SK-N-MC (cell line): ENCODE data around the gene DNAJB1.
A peak's percentile ranks its signal among the peaks of the same experiment; 100 is the strongest.

ENCODE experiments used
- DNase-seq: peaks from one replicate; pipeline ENCODE4 v3.0.0-alpha.2; 2011; ENCODE audit warnings: low read depth, low spot score
- H3K27ac ChIP-seq: fragments of 200-600 bp; sonication (generic); 2 replicates; pipeline ENCODE4 v1.5.1; 2016; ENCODE audit warnings: mixed run types
- H3K36me3 ChIP-seq: fragments of 200-600 bp; sonication (generic); 2 replicates; pipeline ENCODE4 v1.6.1; 2017; ENCODE audit warnings: antibody characterized with exemption, low read length, mixed read lengths; ENCODE audit not compliant: insufficient read depth
- H3K4me3 ChIP-seq: fragments of 200-600 bp; sonication (generic); 2 replicates; pipeline ENCODE4 v1.5.1; 2016
- H3K9ac ChIP-seq: fragments of 200-600 bp; sonication (generic); 2 replicates; pipeline ENCODE4 v1.8.0; 2017; ENCODE audit warnings: mixed run types, mixed read lengths; ENCODE audit not compliant: insufficient read length
- H3K9me3 ChIP-seq: fragments of 200-600 bp; sonication (generic); 2 replicates; pipeline ENCODE4 v1.6.1; 2017; ENCODE audit warnings: low read depth, mild to moderate bottlenecking, antibody characterized with exemption, low read length, moderate library complexity, mixed read lengths
- EZH2 ChIP-seq: fragments of 200-600 bp; sonication (generic); IDR thresholded peaks from one replicate; pipeline ENCODE4 v1.6.1; 2017; ENCODE audit warnings: antibody characterized with exemption
- FOXP2 ChIP-seq: optimal IDR thresholded peaks from 2 replicates; pipeline ENCODE3; 2011; ENCODE audit warnings: mild to moderate bottlenecking, moderate library complexity; ENCODE audit not compliant: insufficient read depth; ENCODE audit errors: extremely low read length, control extremely low read depth
- POLR2AphosphoS5 ChIP-seq: IDR thresholded peaks from 2 replicates; pipeline ENCODE4 v1.6.1; 2012; ENCODE audit warnings: mild to moderate bottlenecking, low read depth, low read length, borderline replicate concordance

The DNAJB1 gene

DNA sequence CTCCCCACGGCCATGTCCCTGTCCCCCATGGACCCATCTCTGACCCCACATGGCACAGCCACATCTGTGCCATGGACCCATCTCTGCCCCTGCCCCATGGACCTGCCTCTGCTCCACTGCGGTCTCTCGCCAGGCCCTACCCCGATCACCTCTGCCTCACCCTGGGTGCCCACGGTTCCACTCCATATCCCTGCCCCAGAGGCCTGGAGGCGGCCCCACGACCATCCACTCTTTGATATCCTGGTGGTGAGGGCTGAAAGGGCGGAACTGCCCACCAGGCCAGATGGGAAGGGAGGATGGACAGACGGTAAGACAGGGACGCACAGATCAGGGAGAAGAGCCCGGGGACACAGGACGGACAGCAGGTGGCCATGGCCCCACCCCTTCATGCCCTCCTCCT, 43.4 kb downstream of the DNAJB1 start:
- Histone ChIP-seq H3K9me3 (no peaks in the 10 kb centered on the region), H3K4me3 (peak overlapping the region; percentile 52; the same call in 1 of the 2 replicates), H3K27ac (no peak overlapping the region), H3K9ac (no peak overlapping the region), H3K36me3 (peaks cover 8% of the 10 kb centered on the region)
- no peak for DNase-seq
- no peak for TF ChIP-seq EZH2
- no peak for TF ChIP-seq FOXP2
- TF ChIP-seq POLR2AphosphoS5 = no peak

DNA sequence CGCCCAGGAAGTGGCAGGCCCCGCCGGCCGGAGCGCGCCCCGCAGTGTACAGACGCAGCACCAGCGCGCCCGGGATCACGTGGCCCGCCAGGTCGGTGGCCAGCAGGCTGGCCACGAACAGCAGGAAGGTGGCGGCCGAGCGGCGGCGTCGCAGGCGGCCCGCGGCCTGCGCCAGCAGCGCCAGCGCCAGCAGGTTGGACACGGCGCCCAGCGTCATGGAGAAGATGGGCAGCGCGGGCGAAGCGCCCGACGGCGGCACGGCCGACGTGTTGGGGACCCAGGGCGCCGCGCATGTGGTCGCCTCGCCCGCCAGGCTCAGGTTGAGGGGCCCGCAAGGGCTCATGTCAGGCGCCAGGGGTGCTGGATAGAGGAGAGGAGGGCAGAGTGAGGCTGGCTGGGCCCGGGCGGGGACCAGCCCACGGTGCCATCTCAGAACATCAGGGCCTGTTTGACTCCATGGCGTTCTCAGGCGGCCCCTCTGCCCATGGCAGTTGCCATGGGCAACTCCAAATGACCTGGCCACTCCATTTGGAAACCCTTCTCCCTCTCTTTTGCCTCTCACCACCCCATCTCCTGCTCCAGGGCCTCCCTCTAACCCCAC, 44.1 kb downstream of the DNAJB1 start:
- TF ChIP-seq FOXP2 = no peak
- TF ChIP-seq EZH2 = no peak
- no peak overlapping the region for H3K4me3 ChIP-seq
- DNase-seq = no peak

DNA sequence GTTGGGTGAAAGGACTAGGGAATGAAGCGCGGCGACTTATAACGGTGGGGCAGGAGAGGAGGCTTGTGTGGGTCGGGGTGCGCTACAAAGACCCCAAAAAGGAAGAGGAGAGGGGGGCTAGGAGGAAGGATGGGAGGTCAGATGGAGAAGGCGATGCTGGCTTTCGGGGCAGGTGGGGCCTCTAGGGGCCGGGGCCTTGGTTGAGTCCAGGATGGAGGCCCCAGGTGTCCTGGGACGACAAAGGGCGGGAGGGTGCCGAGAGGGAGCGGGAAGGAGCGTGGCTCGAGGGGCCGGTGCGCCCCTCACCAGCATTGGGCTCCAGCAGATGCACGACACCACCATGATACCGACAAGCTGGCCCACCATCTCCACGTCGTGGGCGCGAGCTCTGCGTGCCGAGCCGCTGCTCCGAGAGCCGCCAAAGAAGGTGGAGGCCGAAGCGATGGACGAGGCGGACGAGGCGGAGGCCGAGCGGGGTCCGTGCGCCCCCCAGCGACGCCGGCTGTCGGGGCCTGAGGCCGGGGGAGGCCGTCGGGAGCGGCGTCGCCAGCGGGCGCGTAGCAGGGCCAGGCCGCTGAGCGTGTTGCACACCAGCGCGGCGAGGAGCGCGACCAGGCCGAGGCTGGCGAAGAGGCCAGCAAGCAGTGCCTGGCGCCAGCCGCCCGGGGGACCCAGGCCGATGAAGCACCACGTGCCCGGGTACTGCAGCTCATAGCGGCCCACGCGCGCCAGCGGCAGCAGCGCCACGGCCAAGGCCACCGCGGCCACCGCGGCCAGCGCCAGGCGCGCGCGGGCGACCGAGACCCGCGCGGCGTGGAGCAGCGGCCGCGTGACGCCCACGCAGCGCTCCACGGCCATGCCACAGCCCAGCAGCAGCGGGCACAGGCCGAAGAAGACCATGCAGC, 44.9 kb downstream of the DNAJB1 start:
- TF ChIP-seq EZH2 (no peak), FOXP2 (no peak), POLR2AphosphoS5 (no peak)
- no peak overlapping the region for H3K9ac ChIP-seq
- H3K36me3 ChIP-seq = peaks cover 3% of the 10 kb centered on the region
- H3K4me3 ChIP-seq = no peak overlapping the region
- no peak for DNase-seq
- no peaks in the 10 kb centered on the region for H3K9me3 ChIP-seq
- H3K27ac ChIP-seq = no peak overlapping the region

More for the DNA sequence above, 44.1 kb downstream of the DNAJB1 start:
- Histone ChIP-seq H3K27ac (no peak overlapping the region), H3K9me3 (no peaks in the 10 kb centered on the region), H3K9ac (no peak overlapping the region), H3K36me3 (peaks cover 8% of the 10 kb centered on the region)

DNA sequence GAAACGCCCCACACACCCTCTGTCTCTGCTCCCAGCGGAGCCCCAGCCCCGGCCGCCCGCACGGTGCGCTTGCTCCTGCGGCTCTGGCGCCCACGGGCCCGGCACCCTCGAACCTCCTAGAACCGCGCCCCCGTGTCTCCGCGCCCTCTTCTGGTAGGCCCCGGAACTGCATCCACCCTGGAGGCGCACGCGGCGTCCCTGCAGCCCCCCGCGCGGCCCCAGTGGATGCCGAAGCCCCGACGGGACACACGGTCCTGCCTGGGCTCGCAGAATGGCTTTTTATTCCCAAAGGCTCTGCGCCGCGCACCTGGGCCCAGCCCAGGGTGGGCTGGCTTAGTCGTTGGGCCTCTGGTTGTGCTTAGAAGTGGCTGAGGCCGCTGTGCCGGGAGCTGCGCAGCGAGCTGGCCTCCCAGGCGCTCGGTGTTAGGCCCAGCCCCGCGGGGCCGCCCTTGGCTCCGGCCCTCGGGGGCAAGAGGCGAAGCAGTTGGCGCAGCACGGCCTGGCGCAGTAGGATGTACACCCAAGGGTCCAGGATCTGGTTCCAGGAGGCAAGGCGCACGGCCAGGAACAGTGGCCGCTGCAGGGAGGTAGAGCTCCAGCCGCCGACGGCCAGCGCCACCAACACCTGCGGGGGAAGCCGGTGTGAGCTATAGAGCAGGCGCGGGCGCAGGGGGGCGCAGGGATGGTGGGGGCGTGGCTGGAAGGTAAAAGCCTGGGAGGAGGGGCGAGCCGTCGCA, 45.8 kb downstream of the DNAJB1 start:
- Histone ChIP-seq H3K4me3 (peak overlapping the region; percentile 55; the same call in 1 of the 2 replicates), H3K9ac (no peak overlapping the region), H3K27ac (no peak overlapping the region), H3K36me3 (no peaks in the 10 kb centered on the region; the same call in 1 of the 2 replicates), H3K9me3 (no peaks in the 10 kb centered on the region)
- TF ChIP-seq EZH2 (no peak), FOXP2 (no peak), POLR2AphosphoS5 (peak; percentile 53; the same call in 1 of the 2 replicates)
- DNase-seq = no peak

DNA sequence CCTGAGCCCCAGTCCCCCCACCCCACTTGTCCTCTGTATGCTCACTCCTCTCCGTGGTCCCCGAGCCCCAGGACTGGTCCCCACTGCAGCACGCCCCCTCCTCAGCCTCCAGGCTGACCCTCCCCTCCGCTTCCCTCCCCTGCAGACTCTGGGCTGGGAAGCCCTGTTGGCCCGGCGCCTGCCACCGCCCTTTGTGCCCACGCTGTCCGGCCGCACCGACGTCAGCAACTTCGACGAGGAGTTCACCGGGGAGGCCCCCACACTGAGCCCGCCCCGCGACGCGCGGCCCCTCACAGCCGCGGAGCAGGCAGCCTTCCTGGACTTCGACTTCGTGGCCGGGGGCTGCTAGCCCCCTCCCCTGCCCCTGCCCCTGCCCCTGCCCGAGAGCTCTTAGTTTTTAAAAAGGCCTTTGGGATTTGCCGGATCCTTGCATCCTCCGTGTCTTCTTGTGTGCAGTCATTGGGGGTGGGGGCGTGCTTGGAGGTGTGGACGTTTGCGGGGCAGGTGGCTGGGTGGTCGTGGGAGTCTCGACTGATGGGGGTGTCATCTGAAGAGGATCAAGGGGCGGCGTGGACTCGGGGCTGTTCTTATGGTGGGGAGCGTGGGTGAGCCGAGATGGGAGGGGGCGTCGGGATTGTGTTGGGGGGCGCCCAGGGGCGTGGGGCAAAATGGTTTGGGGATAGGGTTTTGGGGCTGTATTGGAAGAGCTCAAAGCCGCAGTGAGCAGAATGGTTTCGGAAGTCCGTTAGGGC, 46.6 kb downstream of the DNAJB1 start:
- H3K4me3 ChIP-seq = no peak overlapping the region
- H3K9me3 ChIP-seq = no peaks in the 10 kb centered on the region
- no peak overlapping the region for H3K9ac ChIP-seq
- no peak for DNase-seq
- no peak overlapping the region for H3K27ac ChIP-seq
- H3K36me3 ChIP-seq = no peaks in the 10 kb centered on the region; the same call in 1 of the 2 replicates
- no peak for TF ChIP-seq EZH2
- TF ChIP-seq POLR2AphosphoS5 = no peak
- no peak for TF ChIP-seq FOXP2

DNA sequence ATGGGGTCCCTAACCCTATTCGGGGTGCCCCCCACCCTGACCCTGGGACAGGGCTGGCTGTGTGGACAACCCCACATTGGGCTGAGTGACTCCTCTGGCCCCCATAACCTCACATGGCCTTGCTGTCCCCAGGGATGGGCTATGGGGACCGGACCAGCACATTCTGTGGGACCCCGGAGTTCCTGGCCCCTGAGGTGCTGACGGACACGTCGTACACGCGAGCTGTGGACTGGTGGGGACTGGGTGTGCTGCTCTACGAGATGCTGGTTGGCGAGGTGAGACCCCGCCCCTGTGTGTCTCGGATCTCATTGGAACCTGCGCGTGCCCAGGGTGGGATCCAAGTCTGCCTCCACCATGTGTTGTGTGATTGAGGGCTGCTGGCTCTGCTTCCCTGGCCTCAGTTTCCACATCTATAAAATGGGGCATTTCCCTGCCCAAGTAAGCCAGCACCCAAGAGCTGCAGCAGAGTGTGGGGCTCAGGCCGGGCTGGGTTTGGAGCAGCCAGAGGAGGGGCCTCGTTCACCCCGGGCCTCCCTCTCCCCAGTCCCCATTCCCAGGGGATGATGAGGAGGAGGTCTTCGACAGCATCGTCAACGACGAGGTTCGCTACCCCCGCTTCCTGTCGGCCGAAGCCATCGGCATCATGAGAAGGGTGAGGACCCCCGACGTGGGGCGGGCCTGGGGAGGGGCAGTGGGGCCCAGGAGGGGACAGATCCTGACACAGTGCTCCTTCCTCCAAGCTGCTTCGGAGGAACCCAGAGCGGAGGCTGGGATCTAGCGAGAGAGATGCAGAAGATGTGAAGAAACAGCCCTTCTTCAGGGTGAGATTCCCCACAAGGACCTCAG, 47.9 kb downstream of the DNAJB1 start:
- no peak for DNase-seq
- no peak for TF ChIP-seq EZH2
- no peak for TF ChIP-seq POLR2AphosphoS5
- H3K27ac ChIP-seq = no peak overlapping the region
- no peak overlapping the region for H3K9ac ChIP-seq
- no peaks in the 10 kb centered on the region for H3K9me3 ChIP-seq
- no peak overlapping the region for H3K4me3 ChIP-seq
- no peaks in the 10 kb centered on the region; the same call in 1 of the 2 replicates for H3K36me3 ChIP-seq

DNA sequence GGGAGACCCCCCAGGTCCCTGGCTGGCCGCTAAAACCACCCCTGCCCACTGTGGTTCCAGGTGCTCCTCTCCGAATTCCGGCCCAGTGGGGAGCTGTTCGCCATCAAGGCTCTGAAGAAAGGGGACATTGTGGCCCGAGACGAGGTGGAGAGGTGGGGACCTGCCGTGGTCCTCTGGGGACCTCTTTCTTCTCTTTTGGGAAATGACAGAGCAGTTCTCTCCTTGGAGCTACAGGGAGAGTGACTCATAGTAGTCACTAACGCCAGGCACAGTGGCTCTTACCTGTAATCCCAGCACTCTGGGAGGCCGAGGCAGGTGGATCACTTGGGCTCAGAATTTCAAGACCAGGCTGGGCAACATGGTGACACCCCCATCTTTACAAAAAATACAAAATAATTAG, 50.4 kb downstream of the DNAJB1 start:
- no peak overlapping the region for H3K4me3 ChIP-seq
- peaks cover 7% of the 10 kb centered on the region; the same call in 1 of the 2 replicates for H3K36me3 ChIP-seq

More for the DNA sequence above, 50.4 kb downstream of the DNAJB1 start:
- no peak for TF ChIP-seq FOXP2
- TF ChIP-seq EZH2 = no peak
- no peak for TF ChIP-seq POLR2AphosphoS5
- Histone ChIP-seq H3K9ac (no peak overlapping the region), H3K9me3 (no peaks in the 10 kb centered on the region), H3K27ac (no peak overlapping the region)
- no peak for DNase-seq
